Activated CD4-positive, alpha-beta T cell treated with anti-CD3 and anti-CD28 coated beads, Interleukin-2, amount 50 U/mL, for 24 hours (primary cell): ENCODE measurements around the gene ARID1B.

ENCODE experiments used
- DNase-seq, 2 donors: peaks; one replicate each; pipeline ENCODE4 v3.0.0-alpha.2; 2020; ENCODE audit warnings: low read depth in 1 of 2, low spot score in 1 of 2

The ARID1B gene

GRCh38 chr6:157201083-157201482 is 423.9 kb downstream of the ARID1B start:
- DNase-seq = no peak

GRCh38 chr6:157203312-157203744 is 426.1 kb downstream of the ARID1B start:
- DNase-seq = no peak

- DNase-seq = no peak
These were observed 426.6 kb downstream of the ARID1B start for GRCh38 chr6:157203764-157204163.

GRCh38 chr6:157205473-157206358 is 428.5 kb downstream of the ARID1B start:
- DNase-seq = no peak

- no peak for DNase-seq
These were observed 429.2 kb downstream of the ARID1B start for GRCh38 chr6:157206359-157206815.

GRCh38 chr6:157207521-157208076 is 430.4 kb downstream of the ARID1B start:
- no peak for DNase-seq

GRCh38 chr6:157209865-157210530 is 432.8 kb downstream of the ARID1B start:
- DNase-seq = no peak

- no peak for DNase-seq
These were observed 433.8 kb downstream of the ARID1B start for GRCh38 chr6:157210954-157211353.

- no peak for DNase-seq
These were observed 434.7 kb downstream of the ARID1B start for GRCh38 chr6:157211603-157212455.

- no peak for DNase-seq
These were observed 436.2 kb downstream of the ARID1B start for GRCh38 chr6:157213426-157213825.

GRCh38 chr6:157213907-157214565 is 436.9 kb downstream of the ARID1B start:
- no peak for DNase-seq

- no peak for DNase-seq
These were observed 438.5 kb downstream of the ARID1B start for GRCh38 chr6:157215717-157216116.

- no peak for DNase-seq
These were observed 439.4 kb downstream of the ARID1B start for GRCh38 chr6:157216570-157216969.

GRCh38 chr6:157217198-157217893 is 440.2 kb downstream of the ARID1B start:
- no peak for DNase-seq

- DNase-seq = no peak
These were observed 440.8 kb downstream of the ARID1B start for GRCh38 chr6:157217894-157218370.

GRCh38 chr6:157218371-157219198 is 441.4 kb downstream of the ARID1B start:
- no peak for DNase-seq

GRCh38 chr6:157219201-157220200 is 442.3 kb downstream of the ARID1B start:
- no peak for DNase-seq

- DNase-seq = no peak
These were observed 443.3 kb downstream of the ARID1B start for GRCh38 chr6:157220485-157220884.
